Bronchial smooth muscle cell (primary cell): ENCODE data around the gene ATXN3. TPM values are rescaled to one million over a fixed set of nuclear protein-coding genes. Genes with fewer than 3 reads are reported as not detected.

Source experiments
- total RNA-seq: library from RNA; depleted of rRNA; stranded (reverse); fragments of >200 nt; gene quantifications from 2 replicates; pipeline ENCODE4 v1.2.1, GENCODE V29; 2014

ATXN3 gene
- 66.8 and 100 TPM in 2 replicates for total RNA-seq

GRCh38 chr14:92106143-92106926 lies at the start of gene ATXN3:
ATXN3 (minus strand) TSS chr14:92106582; CDS start chr14:92106552, 30 bp downstream.

DNA sequence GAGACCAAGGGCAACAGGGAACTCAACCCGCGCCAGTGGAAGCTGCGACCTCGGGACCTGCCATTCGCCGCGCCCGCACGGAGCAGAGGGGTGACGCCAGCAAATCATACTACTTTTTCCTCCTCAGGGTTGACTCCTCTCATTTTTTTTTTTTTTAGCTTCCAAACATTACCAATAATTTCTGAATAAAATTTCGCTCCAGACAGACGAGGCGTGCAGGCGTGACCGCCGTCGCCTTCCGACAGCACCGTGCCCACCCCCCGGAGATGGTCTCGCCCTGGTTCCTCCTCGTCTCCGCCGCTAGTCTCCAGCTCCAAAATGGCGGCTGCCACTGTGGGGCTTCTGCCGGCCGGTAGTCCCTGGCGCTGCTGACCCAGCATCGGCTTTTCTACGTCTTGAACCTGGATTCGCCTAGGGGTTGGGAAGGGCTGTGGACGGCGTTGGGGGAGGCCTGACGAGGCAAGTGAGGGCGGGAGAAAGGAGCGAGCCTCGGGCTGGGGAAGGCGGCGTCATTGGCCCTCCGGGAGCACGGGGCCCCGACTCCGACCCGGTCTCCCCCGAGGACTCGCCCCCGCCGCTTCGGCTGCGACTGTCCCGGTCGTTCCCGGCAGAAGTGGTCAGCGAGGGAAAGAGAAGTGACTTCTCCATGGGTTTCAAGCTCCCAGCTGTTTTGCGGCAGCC lies 15.4 kb upstream of the ATXN3 start, which contains the start of the genes CPSF2 and NDUFB1:
Gene CPSF2, plus strand, starts transcription at position 300 of the 681 bp plus-strand sequence. CDS start 9,016 bp downstream, outside the sequence.
Gene NDUFB1, minus strand, starts transcription at position 37 of the 681 bp plus-strand sequence. CDS start 4,069 bp downstream, outside the sequence.

GRCh38 chr14:92039719-92040430 lies 66.5 kb downstream of the ATXN3 start, which contains the start of gene TRIP11:
TRIP11 (minus strand) TSS chr14:92040059; CDS start chr14:92039685, 374 bp downstream.

Other genes starting within 250 kb of the ATXN3 start
- 0.32 TPM in 1 of 2 replicates, not detected in the other for gene TC2N, start 239.0 kb downstream of the ATXN3 start, total RNA-seq
- gene FBLN5, start 158.9 kb downstream of the ATXN3 start, total RNA-seq = 15.9 and 17.4 TPM in 2 replicates
- 19.6 and 26.2 TPM in 2 replicates for gene TRIP11, start 66.5 kb downstream of the ATXN3 start, total RNA-seq
- gene NDUFB1, start 15.1 kb upstream of the ATXN3 start, total RNA-seq = 335 and 379 TPM in 2 replicates
- 21.1 and 30.1 TPM in 2 replicates for gene CPSF2, start 15.4 kb upstream of the ATXN3 start, total RNA-seq
- under 0.01 TPM in 1 of 2 replicates, not detected in the other for gene SLC24A4, start 216.6 kb upstream of the ATXN3 start, total RNA-seq